Peyer's patch (tissue), 4 donors: Measurements from ENCODE around the gene ERVH48-1.
"Not testable (repeated sequence)": the region's sequence is repeated elsewhere in the genome, so short reads cannot be mapped to it uniquely, and the experiment has no call there.

Experiments used
- CTCF ChIP-seq, 6 experiments: fragments of 450-650 bp in 4 of 6; fragments of 200-600 bp in 2 of 6; sonication (generic) in 1 of 6; IDR thresholded peaks; one replicate each; pipeline ENCODE4 v1.5.1; 2017 to 2019; ENCODE audit warnings: antibody characterized with exemption in 6 of 6, mild to moderate bottlenecking in 3 of 6, moderate library complexity in 1 of 6
- POLR2A ChIP-seq, 2 donors: fragments of 450-650 bp; IDR thresholded peaks; one replicate each; pipeline ENCODE4 v1.5.1; 2017; ENCODE audit warnings: antibody characterized with exemption in 2 of 2, mild to moderate bottlenecking in 2 of 2, moderate library complexity in 2 of 2

- TF ChIP-seq CTCF, POLR2A (IDR thresholded peaks at IDR 0.05): not testable (repeated sequence)
Measured at GRCh38 chr21:42958122-42958521, 32.7 kb upstream of the ERVH48-1 start.
